Measurements from ENCODE around the gene TMEM37.

Gene TMEM37

DNA sequence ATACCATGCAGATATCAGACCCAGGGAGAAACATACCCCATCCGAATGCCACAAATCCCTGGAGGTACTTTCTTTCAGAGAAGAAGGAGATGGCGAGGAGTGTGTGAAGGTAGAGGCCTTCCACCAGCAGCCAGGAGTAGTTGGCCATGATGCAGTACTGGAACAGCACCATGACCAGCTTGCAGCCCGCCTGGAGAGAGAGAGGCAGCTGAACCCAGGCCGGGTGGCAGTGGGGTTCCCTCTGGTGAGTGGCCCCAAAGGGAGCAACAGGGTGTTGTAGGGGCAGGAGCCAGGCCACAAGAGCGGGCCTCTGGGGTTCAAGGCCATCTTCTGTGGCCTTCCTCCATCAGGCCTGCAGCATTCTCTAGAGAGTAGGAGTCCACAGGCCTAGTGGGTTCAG is 30.2 kb downstream of the TMEM37 start:
- no peak for DNase-seq

GRCh38 chr2:119462574-119462973 is 30.9 kb downstream of the TMEM37 start:
- DNase-seq, result no peak

- DNase-seq, result no peak
These were observed 31.5 kb downstream of the TMEM37 start for GRCh38 chr2:119463136-119463535.

GRCh38 chr2:119463990-119464389 is 32.3 kb downstream of the TMEM37 start:
- DNase-seq, result no peak

DNA sequence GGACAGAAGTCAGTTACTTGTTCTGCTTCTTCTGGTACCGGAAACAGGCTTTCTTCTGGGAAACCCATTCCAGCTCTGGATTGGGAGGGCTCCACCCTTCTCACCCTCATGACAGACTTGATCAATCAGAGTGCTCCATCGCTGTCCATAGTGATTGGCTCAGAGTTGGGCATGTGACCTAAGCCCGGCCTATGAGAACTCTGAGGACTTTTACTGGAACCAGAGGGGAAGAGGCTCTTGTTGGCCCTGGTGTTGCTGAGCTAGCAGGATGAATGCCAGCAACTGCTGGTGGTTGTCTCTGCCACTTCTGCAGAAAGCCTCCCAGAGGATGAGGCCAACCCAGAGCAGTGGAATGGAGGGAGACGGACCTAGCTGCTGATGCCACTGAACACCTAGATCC is 33.3 kb downstream of the TMEM37 start:
- peak; percentile 12 to 35 (median 32) for DNase-seq

GRCh38 chr2:119465687-119466086 is 34.0 kb downstream of the TMEM37 start:
- no peak for DNase-seq

DNA sequence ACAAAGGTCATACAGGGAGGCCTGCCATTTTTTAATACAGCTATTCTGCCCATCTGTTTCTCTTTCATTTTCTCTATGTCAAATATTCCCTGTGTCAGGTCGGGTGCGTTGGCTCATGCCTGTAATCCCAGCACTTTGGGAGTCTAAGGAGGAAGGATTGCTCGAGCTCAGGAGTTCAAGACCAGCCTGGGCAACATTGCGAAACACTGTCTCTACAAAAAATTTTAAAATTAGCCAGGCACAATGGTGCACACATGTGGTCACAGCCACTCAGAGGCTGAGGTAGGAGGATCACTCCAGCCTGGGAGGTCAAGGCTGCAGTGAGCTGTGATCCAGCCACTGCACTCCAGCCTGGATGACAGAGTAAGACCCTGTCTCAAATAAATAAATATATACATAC is 34.7 kb downstream of the TMEM37 start:
- no peak for DNase-seq

DNA sequence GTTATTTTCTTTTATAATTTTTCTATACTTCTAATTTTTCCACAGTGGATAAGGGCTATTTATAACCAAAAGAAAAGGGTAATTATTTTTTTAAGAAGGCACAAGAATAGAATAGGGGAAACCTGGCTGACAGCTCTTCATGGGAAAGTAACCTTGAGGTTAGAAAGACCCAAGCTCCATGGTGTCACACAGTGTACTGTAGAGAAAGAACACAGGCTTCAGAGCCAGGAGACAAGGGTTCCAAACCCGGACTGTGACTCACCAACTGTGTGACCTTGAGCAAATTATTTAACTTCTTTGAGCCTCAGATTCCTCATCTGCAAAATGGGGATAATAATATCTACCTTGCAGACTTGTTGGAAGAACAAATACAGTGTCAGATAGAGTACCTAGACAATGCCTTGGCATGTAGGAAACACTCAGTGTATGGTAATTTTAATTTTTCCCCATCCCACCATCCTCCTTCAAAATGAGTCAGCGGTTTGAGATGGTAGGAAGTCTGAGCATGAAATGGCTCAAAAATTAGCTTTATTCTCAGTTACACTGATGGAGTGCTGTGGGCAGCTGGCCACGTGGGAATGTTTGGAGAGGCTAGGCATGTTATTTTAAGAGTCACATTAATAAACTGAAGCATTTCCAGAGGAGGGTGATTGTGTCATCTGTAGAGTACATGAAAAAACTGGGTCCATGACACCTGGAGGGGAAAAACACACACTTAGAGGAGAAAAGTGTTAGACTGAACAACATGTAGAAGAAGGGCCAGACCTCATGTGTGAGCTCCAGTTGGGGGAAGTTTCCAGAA is 36.7 kb downstream of the TMEM37 start:
- no peak for DNase-seq

DNA sequence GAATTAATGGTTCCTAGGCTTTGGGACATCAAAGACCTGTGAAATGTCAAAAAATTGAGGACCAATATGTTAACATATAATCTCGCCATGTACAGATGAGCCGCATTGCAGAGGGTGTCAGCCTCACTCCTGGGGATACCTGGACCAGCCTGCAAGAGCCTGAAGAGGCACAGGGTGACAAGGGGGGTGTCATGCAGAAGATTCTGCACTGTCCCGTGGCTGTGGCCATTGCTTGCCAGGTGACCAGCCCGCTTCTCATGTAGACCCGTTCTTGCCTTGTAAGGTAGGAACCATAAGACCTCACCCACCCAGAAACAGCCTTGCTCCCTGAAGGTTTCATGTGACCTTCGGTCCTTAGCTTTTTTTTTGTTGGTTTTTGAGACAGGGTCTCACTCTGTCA is 37.5 kb downstream of the TMEM37 start:
- DNase-seq, result no peak

DNA sequence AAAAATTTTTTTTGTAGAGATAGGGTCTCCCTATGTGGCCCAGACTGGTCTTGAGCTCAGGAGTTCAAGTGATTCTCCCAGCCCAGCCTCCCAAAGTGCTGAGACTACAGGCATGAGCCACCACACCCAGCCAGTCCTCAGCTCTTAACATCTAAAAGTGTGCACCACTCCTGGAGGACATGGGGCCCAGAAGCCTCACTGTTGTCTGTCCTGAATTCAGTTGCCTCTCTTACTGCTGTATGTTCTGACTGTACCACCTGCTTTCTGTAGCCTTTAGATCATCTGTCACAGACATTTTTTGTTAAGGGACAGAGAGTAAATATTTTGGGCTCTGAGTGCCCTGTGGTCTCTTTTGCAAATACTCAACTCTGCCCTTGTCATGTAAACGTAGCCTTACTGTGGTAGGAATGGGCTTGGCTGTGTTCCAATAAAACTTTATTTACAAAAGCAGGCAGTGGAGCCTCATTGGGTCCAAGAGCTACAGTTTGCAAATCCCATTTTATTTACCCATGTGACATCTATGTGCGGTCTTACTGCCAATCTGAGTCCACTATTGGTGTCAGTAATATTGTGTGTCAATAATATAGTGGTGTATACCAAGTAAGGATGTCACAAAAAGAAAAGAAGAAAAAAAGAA is 38.1 kb downstream of the TMEM37 start:
- no peak for DNase-seq

DNA sequence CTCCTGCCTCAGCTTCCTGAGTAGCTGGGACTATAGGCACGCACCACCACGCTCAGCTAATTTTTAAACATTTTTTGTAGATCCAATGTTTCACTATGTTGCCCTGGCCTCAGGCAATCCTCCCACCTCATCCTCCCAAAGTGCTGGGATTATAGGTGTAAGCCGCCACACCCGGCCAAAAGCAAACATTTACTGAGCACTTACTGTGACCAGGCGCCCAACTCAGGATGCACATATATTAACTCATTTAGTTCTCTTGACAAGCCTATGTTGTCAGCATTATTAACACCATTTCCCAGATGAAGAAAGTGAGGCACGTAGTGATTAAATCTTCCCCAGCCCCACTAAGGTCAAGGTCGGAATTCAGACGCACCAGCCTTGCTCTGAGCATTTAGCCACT is 41.1 kb downstream of the TMEM37 start:
- no peak for DNase-seq

GRCh38 chr2:119473621-119474370 is 42.1 kb downstream of the TMEM37 start:
- no peak for DNase-seq

- DNase-seq, result no peak
These were observed 42.9 kb downstream of the TMEM37 start for GRCh38 chr2:119474371-119475224.

DNA sequence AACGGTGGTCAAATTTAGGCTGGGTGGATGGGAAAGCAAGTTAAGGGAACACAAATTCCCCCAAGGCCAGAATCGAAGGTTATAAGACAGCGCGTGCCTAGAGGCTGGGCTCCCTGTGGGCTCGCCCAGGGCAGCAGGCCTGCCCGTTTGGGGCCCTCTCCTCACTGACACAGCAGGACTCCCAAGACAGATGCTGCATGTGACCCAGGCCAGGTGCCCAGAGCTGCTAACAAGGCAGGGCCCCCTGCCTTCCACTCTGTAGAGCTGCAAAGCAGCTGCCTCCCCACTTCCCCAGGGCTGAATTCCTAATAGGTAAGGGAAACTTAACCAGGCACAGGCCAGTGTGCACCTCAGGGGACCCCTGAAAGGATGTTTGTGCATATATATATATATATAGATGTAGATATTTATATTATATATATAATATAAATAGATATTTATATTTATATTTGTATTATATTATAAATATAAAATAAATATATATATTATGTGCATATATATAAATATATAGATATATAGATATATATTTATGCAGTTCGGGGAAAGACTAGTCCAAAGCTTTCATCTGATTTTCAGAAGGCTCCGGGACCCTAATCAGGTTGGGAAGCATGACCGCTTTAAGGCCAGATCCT is 43.7 kb downstream of the TMEM37 start:
- no peak for DNase-seq

GRCh38 chr2:119475857-119476244 is 44.2 kb downstream of the TMEM37 start:
- DNase-seq, result no peak

DNA sequence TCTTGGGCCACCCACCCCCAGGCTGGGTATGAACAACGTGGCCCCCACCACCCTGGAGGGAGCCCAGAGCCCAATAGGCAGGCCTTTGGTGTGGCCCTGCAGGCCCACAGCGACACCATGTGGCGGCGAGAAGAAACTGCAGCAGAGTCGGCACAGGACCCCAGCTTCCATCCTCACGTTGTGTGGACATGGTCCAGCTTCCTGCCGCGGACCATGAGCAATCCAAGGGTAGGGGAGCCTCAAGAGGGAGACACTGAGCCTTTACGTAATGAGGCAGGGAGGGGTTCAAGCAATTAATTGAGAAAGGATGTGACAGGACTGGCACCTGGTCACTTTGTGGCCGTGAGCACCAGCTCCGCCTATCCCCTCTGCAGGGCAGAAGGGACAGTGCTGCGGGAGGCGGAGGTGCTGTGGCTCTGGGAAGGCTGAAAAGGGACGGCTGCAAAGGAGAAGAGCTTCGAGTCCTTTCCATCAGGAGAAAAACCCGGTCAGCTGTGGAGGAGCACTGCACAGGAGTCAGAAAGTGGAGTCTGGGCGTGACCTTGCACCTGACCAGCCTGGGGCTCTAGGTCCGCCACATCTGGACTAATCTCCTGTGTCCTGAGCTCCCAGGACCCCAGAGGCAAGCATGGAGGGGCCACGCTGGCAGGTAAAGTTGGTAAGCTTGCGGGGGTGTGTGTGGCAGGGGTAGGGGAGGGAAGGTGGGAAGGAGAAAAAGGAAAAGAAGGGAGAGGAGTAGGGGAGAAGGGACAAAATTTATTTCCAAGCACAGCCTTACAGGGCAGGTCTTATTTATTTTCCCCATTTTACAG is 44.9 kb downstream of the TMEM37 start:
- peak; percentile 64 to 79 (median 72) for DNase-seq

DNA sequence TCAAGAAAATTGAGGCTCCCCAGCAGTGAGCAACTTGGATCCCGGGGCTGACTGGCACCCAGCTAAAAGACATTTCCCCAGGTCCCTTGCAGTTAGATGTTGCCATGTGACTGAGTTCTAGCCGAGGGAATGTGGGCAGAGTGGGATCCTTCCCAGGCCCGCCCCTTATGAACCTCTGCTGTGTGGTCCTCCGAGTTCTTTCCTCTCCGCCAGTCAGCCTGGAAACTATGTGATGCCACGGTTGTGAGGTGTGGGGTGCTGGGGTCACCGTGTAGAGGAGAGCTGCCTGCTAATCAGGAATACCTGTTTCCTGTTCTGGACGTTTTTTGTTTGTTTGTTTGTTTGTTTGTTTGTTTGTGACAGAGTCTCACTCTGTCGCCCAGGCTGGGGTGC is 45.5 kb downstream of the TMEM37 start:
- no peak for DNase-seq

- no peak for DNase-seq
These were observed 46.7 kb downstream of the TMEM37 start for GRCh38 chr2:119478188-119478977.

GRCh38 chr2:119478978-119479295 is 47.3 kb downstream of the TMEM37 start:
- no peak for DNase-seq

DNA sequence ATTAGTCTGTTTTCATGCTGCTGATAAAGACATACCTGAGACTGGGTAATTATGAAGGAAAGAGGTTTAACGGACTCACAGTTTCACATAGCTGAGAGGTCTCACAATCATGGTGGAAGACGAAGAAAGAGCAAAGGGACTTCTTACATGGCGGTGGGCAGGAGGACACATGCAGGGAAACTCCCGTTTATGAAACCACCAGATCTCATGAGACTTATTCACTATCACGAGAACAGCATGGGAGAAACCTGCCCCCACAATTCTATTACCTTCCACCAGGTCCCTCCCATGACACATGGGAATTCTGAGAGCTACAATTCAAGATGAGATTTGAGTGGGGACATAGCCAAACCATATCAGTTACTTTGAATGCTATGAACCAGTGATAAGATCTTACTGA is 48.5 kb downstream of the TMEM37 start:
- no peak for DNase-seq

DNA sequence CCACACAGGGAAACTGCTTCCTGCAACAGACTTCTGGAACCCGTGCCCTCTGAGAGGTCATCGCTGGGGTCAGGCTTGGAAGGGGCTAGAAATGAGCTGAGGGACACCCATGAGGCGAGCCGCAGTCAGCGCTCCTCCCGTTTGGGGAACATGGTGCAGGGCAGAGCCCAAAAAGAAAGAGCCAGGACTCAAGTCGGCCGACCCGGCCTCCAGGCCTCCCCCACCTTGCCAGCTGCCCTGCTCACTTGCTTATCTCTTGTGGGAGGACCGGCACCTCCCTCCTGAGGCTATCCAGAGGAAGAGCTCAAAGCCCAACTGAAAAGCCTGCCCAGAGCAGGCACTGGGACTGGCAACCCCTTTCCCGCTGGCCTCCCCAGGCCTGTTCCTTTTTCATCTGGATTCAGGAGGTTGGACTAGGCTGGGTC is 49.1 kb downstream of the TMEM37 start:
- no peak for DNase-seq
